ENCODE data around the gene RSU1.

Gene RSU1

DNA sequence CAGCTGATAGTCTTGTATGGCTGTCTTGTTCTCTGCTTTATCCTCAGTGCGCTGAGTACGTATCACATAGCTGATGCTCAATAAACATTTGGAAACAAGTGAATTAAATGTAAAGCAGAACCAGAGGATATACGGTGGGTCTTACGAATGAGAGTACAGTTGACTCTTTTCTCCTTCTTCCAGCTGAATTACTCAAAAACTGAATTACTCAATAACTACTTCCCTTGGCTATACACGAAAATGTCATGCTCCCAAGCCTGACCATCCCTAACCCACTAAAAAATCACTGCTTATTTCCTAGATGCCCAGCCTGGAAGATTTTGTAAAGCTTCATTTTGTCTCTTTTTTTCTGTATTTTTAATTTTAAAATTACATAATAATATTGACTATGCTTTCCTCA lies 3.2 kb upstream of the RSU1 start:
- no peak overlapping the region for H3K4me3 ChIP-seq
- no peaks in the 10 kb centered on the region for H3K27me3 ChIP-seq
- peaks cover 0 to 12% (median 0%) of the 10 kb centered on the region in 3 donors for H3K36me3 ChIP-seq
- DNase-seq = no peak
- TF ChIP-seq, protein P1, sequence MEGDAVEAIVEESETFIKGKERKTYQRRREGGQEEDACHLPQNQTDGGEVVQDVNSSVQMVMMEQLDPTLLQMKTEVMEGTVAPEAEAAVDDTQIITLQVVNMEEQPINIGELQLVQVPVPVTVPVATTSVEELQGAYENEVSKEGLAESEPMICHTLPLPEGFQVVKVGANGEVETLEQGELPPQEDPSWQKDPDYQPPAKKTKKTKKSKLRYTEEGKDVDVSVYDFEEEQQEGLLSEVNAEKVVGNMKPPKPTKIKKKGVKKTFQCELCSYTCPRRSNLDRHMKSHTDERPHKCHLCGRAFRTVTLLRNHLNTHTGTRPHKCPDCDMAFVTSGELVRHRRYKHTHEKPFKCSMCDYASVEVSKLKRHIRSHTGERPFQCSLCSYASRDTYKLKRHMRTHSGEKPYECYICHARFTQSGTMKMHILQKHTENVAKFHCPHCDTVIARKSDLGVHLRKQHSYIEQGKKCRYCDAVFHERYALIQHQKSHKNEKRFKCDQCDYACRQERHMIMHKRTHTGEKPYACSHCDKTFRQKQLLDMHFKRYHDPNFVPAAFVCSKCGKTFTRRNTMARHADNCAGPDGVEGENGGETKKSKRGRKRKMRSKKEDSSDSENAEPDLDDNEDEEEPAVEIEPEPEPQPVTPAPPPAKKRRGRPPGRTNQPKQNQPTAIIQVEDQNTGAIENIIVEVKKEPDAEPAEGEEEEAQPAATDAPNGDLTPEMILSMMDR (IDR thresholded peaks at IDR 0.05) = no peak
- H3K4me1 ChIP-seq = peaks cover 4 to 22% (median 14%) of the 10 kb centered on the region in 4 donors
- intact Hi-C loops (cut with DNase I; ENCODE audit: low total_unique reads) = no loop called here
- H3K9me3 ChIP-seq = peaks cover 0 to 8% (median 0%) of the 10 kb centered on the region in 3 donors
- no peak overlapping the region for H3K27ac ChIP-seq

- intact Hi-C loops (cut with DNase I; ENCODE audit: low total_unique reads) = no loop called here
- Histone ChIP-seq H3K27me3 (no peaks in the 10 kb centered on the region), H3K27ac (no peak overlapping the region), H3K4me1 (peaks cover 4 to 26% (median 17%) of the 10 kb centered on the region in 4 donors), H3K9me3 (peaks cover 0 to 8% (median 0%) of the 10 kb centered on the region in 3 donors), H3K4me3 (no peak overlapping the region), H3K36me3 (peaks cover 0 to 12% (median 0%) of the 10 kb centered on the region in 3 donors)
- TF ChIP-seq, protein P1 (IDR thresholded peaks at IDR 0.05) = no peak
- DNase-seq = no peak
Measured at GRCh38 chr10:16820018-16820417, 2.8 kb upstream of the RSU1 start.

DNA sequence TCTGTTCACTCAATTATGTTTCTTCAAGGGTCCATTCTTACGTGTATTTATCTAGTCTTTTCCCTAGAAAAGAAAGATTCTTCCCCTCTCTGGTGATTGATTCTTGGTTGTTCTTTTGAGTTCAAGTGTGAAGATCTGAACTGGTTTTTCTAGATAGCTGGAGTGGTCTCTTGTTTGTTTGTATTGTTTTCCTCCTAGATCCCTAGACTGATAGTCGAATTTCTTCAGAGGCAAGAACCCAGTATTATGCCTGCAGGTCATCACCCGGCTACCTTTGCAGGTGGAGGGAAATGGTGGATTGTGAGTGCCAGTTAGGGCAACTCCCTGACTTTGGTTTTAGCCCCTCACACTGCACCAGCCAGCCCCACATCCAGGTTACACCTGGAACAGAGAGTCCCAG lies 2.2 kb upstream of the RSU1 start:
- H3K27ac ChIP-seq = peak overlapping the region in 1 of 2 donors; percentile 94
- TF ChIP-seq, protein P1 (IDR thresholded peaks at IDR 0.05) = no peak
- DNase-seq = no peak
- H3K27me3 ChIP-seq = no peaks in the 10 kb centered on the region
- peaks cover 4 to 29% (median 23%) of the 10 kb centered on the region in 4 donors for H3K4me1 ChIP-seq
- H3K4me3 ChIP-seq = no peak overlapping the region
- peaks cover 0 to 12% (median 0%) of the 10 kb centered on the region in 3 donors for H3K36me3 ChIP-seq
- intact Hi-C loops (cut with DNase I; ENCODE audit: low total_unique reads) = no loop called here
- peaks cover 0 to 8% (median 0%) of the 10 kb centered on the region in 3 donors for H3K9me3 ChIP-seq

DNA sequence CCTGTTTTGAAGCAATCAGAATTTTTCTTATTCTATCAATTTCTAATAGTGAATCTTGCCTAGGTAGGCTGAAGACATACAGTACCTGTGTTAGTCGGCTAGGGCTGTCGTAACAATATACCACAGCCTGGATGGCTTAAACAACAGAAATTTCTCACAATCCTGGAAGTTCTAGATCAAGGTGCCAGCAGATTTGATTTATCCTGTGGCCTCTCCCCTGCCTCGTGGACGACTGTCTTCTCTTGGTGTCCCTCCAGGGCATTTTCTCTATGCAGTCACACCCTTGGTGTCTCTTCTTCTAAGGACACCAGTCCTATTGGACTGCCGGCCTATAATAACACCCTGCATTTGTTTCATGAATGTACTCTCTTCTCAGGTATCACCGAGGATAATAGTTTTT lies 1.8 kb upstream of the RSU1 start:
- intact Hi-C loops (cut with DNase I; ENCODE audit: low total_unique reads) = no loop called here
- TF ChIP-seq, protein P1 (IDR thresholded peaks at IDR 0.05) = no peak
- Histone ChIP-seq H3K27me3 (no peaks in the 10 kb centered on the region), H3K36me3 (peaks cover 0 to 12% (median 0%) of the 10 kb centered on the region in 3 donors), H3K9me3 (peaks cover 0 to 8% (median 0%) of the 10 kb centered on the region in 3 donors), H3K27ac (peak overlapping the region; percentile 91 to 94), H3K4me1 (peaks cover 4 to 31% (median 23%) of the 10 kb centered on the region in 4 donors), H3K4me3 (no peak overlapping the region)
- no peak for DNase-seq

DNA sequence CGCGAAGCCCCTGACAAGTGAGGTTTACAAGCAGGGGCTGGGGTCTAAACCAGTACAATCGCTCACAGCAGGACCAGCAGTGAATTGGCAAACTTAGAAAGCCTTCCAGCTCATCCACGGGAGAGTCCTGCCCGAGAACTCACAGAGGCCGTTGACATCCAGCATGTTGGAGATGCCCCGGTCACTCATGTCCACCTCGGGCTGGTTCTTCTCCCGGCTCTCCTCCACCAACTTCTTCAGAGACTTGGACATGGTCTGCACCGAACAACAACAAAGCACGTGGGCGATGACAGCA lies 447 bp downstream of the RSU1 start:
- TF ChIP-seq, protein P1 (IDR thresholded peaks at IDR 0.05) = no peak

GRCh38 chr10:16816171-16816570 lies 1.1 kb downstream of the RSU1 start:
- intact Hi-C loops (cut with DNase I; ENCODE audit: low total_unique reads) = no loop called here
- TF ChIP-seq, protein P1 (IDR thresholded peaks at IDR 0.05) = no peak
- H3K27me3 ChIP-seq = no peaks in the 10 kb centered on the region
- no peak for DNase-seq
- H3K4me3 ChIP-seq = peak overlapping the region; percentile 78 to 97
- no peaks in the 10 kb centered on the region for H3K9me3 ChIP-seq
- peak overlapping the region in 1 of 2 donors; percentile 85 for H3K27ac ChIP-seq
- no peaks in the 10 kb centered on the region for H3K36me3 ChIP-seq
- H3K4me1 ChIP-seq = peaks cover 4 to 57% (median 26%) of the 10 kb centered on the region in 4 donors

More for the DNA sequence above, 447 bp downstream of the RSU1 start:
- Histone ChIP-seq H3K4me3 (peak overlapping the region; percentile 78 to 97), H3K27me3 (no peaks in the 10 kb centered on the region), H3K4me1 (peaks cover 4 to 52% (median 26%) of the 10 kb centered on the region in 4 donors), H3K9me3 (no peaks in the 10 kb centered on the region), H3K27ac (peak overlapping the region; percentile 67 to 85), H3K36me3 (no peaks in the 10 kb centered on the region)
- no peak for DNase-seq
- intact Hi-C loops (cut with DNase I; ENCODE audit: low total_unique reads) = no loop called here

All from tibial artery (tissue), 4 donors.